WTC11 (cell line): ENCODE results near the gene SVIL. TPM values are rescaled to one million over a fixed set of nuclear protein-coding genes. Genes with fewer than 3 reads are reported as not detected.

Experiments used
- ATAC-seq: fragments of 200-7000 bp; cut with Tn5 transposase; 2 replicates; pipeline ENCODE4 v1.10.0; 2021; ENCODE audit warnings: mild to moderate bottlenecking, moderate library complexity
- CTCF ChIA-PET: fragments of 300-600 bp; sonication (Branson Sonifier 250); formaldehyde crosslinking; loops from one replicate; lab custom pipeline; 2021; ENCODE audit warnings: antibody characterized with exemption; lab: Charles Lee
- POLR2A ChIA-PET: fragments of 350-600 bp; sonication (Branson Sonifier 250); formaldehyde crosslinking; loops from one replicate; lab custom pipeline; 2021; ENCODE audit warnings: antibody characterized with exemption; lab: Charles Lee
- DNase-seq: peaks from one replicate; pipeline ENCODE4 v3.0.0; 2021; ENCODE audit warnings: low spot score
- H3K27ac Mint-ChIP-seq: 2 replicates; pipeline ENCODE4 v1.8.0; 2021; ENCODE audit warnings: mixed read lengths
- H3K27me3 Mint-ChIP-seq: 2 replicates; pipeline ENCODE4 v1.8.0; 2021; ENCODE audit warnings: low read depth, mild to moderate bottlenecking, moderate library complexity, mixed read lengths
- H3K36me3 Mint-ChIP-seq: 2 replicates; pipeline ENCODE4 v1.8.0; 2021; ENCODE audit warnings: mixed read lengths
- H3K4me1 Mint-ChIP-seq: 2 replicates; pipeline ENCODE4 v1.8.0; 2022; ENCODE audit warnings: mixed read lengths
- H3K4me3 Mint-ChIP-seq: 2 replicates; pipeline ENCODE4 v1.8.0; 2021; ENCODE audit warnings: mild to moderate bottlenecking, moderate library complexity, mixed read lengths
- H3K9me3 Mint-ChIP-seq: 2 replicates; pipeline ENCODE4 v1.8.0; 2021; ENCODE audit warnings: mixed read lengths
- CREB1 ChIP-seq: sonication (generic); formaldehyde crosslinking; IDR thresholded peaks from 2 replicates; pipeline ENCODE4 v1.8.0; 2023; ENCODE audit warnings: mild to moderate bottlenecking, missing genetic modification reagents
- ELF4 ChIP-seq: sonication (generic); formaldehyde crosslinking; IDR thresholded peaks from 2 replicates; pipeline ENCODE4 v1.8.1; 2022; ENCODE audit warnings: low read depth, mild to moderate bottlenecking, moderate library complexity, missing genetic modification reagents
- FOXP1 ChIP-seq: sonication (generic); formaldehyde crosslinking; IDR thresholded peaks from 2 replicates; pipeline ENCODE4 v1.8.0; 2022; ENCODE audit warnings: missing genetic modification reagents, mild to moderate bottlenecking, moderate library complexity, borderline replicate concordance
- HMGA2 ChIP-seq: fragments of 250-450 bp; sonication (Bioruptor Pico); IDR thresholded peaks from 2 replicates; pipeline ENCODE4 v1.4.0; 2021; ENCODE audit warnings: mild to moderate bottlenecking, moderate library complexity
- MXD4 ChIP-seq: fragments of 250-450 bp; sonication (Bioruptor Pico); IDR thresholded peaks from 2 replicates; pipeline ENCODE4 v1.8.0; 2021; ENCODE audit warnings: mild to moderate bottlenecking, moderate library complexity, borderline replicate concordance
- NFE2L1 ChIP-seq: sonication (generic); formaldehyde crosslinking; IDR thresholded peaks from 2 replicates; pipeline ENCODE4 v1.8.1; 2023; ENCODE audit warnings: missing genetic modification reagents
- NR1H2 ChIP-seq: sonication (generic); formaldehyde crosslinking; IDR thresholded peaks from 2 replicates; pipeline ENCODE4 v1.9.0; 2021; ENCODE audit warnings: mild to moderate bottlenecking, moderate library complexity, missing genetic modification reagents
- NR3C1 ChIP-seq: sonication (generic); formaldehyde crosslinking; conservative IDR thresholded peaks from 2 replicates; pipeline ENCODE4 v1.8.1; 2023; ENCODE audit warnings: low read depth, mild to moderate bottlenecking, missing genetic modification reagents
- ZNF396 ChIP-seq: fragments of 250-450 bp; sonication (Bioruptor Pico); IDR thresholded peaks from 2 replicates; pipeline ENCODE4 v1.8.0; 2021; ENCODE audit warnings: mild to moderate bottlenecking, moderate library complexity, borderline replicate concordance
- total RNA-seq: library from RNA; stranded (reverse); gene quantifications from 3 replicates; pipeline ENCODE4 v1.2.3, GENCODE V29; 2021
- TF ChIP-seq, protein P1 (sequence below): fragments of 250-450 bp; sonication (Bioruptor Pico); IDR thresholded peaks from 2 replicates; pipeline ENCODE4 v2.1.2; 2022; ENCODE audit warnings: mild to moderate bottlenecking, moderate library complexity
- TF ChIP-seq, protein P2 (sequence below): sonication (generic); formaldehyde crosslinking; IDR thresholded peaks from 2 replicates; pipeline ENCODE4 v1.8.1; 2022; ENCODE audit warnings: mild to moderate bottlenecking, moderate library complexity, missing genetic modification reagents
- TF ChIP-seq, protein P3 (sequence below): sonication (generic); formaldehyde crosslinking; conservative IDR thresholded peaks from 2 replicates; pipeline ENCODE4 v1.8.1; 2023; ENCODE audit warnings: mild to moderate bottlenecking, low read depth, missing genetic modification reagents, moderate library complexity
- TF ChIP-seq, protein P4 (sequence below): sonication (generic); formaldehyde crosslinking; IDR thresholded peaks from 2 replicates; pipeline ENCODE4 v1.8.1; 2022; ENCODE audit warnings: missing genetic modification reagents, borderline replicate concordance
- TF ChIP-seq, protein P5 (sequence below): sonication (generic); formaldehyde crosslinking; IDR thresholded peaks from 2 replicates; pipeline ENCODE4 v1.8.0; 2022; ENCODE audit warnings: mild to moderate bottlenecking, missing genetic modification reagents
- TF ChIP-seq, protein P6 (sequence below): sonication (generic); formaldehyde crosslinking; IDR thresholded peaks from 2 replicates; pipeline ENCODE4 v1.8.1; 2023; ENCODE audit warnings: mild to moderate bottlenecking, moderate library complexity, missing genetic modification reagents
- TF ChIP-seq, protein P7 (sequence below): sonication (generic); formaldehyde crosslinking; IDR thresholded peaks from 2 replicates; pipeline ENCODE4 v1.8.0; 2022; ENCODE audit warnings: mild to moderate bottlenecking, missing genetic modification reagents
- TF ChIP-seq, protein P8 (sequence below): sonication (generic); formaldehyde crosslinking; IDR thresholded peaks from 2 replicates; pipeline ENCODE4 v1.8.1; 2023; ENCODE audit warnings: mild to moderate bottlenecking, missing genetic modification reagents
- TF ChIP-seq, protein P9 (sequence below): sonication (generic); formaldehyde crosslinking; IDR thresholded peaks from 2 replicates; pipeline ENCODE4 v1.8.1; 2022; ENCODE audit warnings: mild to moderate bottlenecking, missing genetic modification reagents, moderate library complexity, borderline replicate concordance

SVIL gene
- total RNA-seq, 1 experiment from 2014 or later: 27.1 TPM

DNA sequence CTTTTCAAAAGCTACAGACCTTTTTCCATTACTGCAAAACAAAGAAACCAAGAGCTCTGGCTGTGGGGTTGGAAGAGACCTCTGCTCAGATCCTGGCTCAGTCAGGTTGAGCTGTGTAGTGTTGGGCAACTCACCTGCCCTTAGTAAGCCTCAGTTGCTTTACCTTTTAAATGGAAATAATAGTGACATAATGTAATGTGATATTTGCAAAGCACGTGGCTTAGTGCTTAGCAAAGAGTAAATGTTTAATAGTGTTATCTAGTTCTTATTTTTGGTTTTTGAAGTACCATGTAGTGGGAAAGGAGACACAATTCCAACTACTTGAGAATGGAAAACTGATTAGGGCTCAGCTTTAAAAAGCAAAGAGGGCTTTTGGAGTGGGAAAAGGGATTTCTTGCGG, 100.2 kb downstream of the SVIL start (continued):
- TF ChIP-seq, protein P1, sequence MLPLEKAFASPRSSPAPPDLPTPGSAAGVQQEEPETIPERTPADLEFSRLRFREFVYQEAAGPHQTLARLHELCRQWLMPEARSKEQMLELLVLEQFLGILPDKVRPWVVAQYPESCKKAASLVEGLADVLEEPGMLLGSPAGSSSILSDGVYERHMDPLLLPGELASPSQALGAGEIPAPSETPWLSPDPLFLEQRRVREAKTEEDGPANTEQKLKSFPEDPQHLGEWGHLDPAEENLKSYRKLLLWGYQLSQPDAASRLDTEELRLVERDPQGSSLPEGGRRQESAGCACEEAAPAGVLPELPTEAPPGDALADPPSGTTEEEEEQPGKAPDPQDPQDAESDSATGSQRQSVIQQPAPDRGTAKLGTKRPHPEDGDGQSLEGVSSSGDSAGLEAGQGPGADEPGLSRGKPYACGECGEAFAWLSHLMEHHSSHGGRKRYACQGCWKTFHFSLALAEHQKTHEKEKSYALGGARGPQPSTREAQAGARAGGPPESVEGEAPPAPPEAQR: no peak

DNA sequence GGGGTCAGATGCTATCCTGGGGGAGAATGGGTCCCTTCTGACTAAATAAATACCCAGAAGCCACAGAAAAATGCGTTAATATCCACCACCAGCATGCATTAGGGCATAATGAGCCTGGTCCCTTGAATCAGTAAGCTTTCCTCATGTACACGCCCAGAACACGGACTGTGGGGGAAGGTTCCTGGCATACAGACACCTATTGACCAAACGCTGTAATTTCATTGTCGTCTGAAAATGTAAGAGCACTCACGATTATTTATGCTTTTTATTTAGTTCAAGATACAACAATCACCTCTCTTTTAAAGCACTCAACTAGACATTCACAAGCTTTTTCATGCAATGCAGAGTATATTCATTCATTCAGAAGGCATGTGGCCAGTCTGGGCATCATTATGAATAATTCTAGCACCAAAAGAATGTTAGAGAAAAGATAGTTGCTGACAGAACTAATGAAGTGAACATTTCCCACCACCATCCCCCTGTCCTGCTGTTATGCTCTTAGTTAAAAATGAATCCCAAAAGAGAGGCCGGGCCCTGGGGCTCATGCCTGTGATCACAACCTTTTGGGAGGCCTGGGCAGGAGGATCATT, 101.0 kb downstream of the SVIL start:
- POLR2A ChIA-PET: no interaction called here
- no peak for DNase-seq
- Mint-ChIP-seq H3K9me3 (no peaks in the 10 kb centered on the region), H3K36me3 (peaks cover 13% of the 10 kb centered on the region), H3K4me1 (peaks cover 38% of the 10 kb centered on the region), H3K27me3 (no peaks in the 10 kb centered on the region), H3K4me3 (no peak overlapping the region), H3K27ac (no peak overlapping the region)
- ATAC-seq: no peak
- CTCF ChIA-PET: interaction anchor here (1.7 to 4.0 kb wide), 9 partner anchors 10 to 200 kb away, joined by 4 to 33 read pairs (median 15); no protein-coding TSS in a partner anchor
- TF ChIP-seq, protein P2, sequence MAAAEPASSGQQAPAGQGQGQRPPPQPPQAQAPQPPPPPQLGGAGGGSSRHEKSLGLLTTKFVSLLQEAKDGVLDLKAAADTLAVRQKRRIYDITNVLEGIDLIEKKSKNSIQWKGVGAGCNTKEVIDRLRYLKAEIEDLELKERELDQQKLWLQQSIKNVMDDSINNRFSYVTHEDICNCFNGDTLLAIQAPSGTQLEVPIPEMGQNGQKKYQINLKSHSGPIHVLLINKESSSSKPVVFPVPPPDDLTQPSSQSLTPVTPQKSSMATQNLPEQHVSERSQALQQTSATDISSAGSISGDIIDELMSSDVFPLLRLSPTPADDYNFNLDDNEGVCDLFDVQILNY (CRISPR knock-in tag): no peak
- TF ChIP-seq, protein P3, sequence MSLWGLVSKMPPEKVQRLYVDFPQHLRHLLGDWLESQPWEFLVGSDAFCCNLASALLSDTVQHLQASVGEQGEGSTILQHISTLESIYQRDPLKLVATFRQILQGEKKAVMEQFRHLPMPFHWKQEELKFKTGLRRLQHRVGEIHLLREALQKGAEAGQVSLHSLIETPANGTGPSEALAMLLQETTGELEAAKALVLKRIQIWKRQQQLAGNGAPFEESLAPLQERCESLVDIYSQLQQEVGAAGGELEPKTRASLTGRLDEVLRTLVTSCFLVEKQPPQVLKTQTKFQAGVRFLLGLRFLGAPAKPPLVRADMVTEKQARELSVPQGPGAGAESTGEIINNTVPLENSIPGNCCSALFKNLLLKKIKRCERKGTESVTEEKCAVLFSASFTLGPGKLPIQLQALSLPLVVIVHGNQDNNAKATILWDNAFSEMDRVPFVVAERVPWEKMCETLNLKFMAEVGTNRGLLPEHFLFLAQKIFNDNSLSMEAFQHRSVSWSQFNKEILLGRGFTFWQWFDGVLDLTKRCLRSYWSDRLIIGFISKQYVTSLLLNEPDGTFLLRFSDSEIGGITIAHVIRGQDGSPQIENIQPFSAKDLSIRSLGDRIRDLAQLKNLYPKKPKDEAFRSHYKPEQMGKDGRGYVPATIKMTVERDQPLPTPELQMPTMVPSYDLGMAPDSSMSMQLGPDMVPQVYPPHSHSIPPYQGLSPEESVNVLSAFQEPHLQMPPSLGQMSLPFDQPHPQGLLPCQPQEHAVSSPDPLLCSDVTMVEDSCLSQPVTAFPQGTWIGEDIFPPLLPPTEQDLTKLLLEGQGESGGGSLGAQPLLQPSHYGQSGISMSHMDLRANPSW (CRISPR knock-in tag): no peak
- TF ChIP-seq ELF4 (CRISPR knock-in tag) (no peak), CREB1 (CRISPR knock-in tag) (no peak), HMGA2 (CRISPR knock-in tag) (no peak), ZNF396 (no peak), NR1H2 (CRISPR knock-in tag) (no peak), MXD4 (CRISPR knock-in tag) (no peak), FOXP1 (CRISPR knock-in tag) (no peak), NR3C1 (CRISPR knock-in tag) (no peak), NFE2L1 (CRISPR knock-in tag) (no peak)
- TF ChIP-seq, protein P4, sequence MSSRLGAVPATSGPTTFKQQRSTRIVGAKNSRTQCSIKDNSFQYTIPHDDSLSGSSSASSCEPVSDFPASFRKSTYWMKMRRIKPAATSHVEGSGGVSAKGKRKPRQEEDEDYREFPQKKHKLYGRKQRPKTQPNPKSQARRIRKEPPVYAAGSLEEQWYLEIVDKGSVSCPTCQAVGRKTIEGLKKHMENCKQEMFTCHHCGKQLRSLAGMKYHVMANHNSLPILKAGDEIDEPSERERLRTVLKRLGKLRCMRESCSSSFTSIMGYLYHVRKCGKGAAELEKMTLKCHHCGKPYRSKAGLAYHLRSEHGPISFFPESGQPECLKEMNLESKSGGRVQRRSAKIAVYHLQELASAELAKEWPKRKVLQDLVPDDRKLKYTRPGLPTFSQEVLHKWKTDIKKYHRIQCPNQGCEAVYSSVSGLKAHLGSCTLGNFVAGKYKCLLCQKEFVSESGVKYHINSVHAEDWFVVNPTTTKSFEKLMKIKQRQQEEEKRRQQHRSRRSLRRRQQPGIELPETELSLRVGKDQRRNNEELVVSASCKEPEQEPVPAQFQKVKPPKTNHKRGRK (CRISPR knock-in tag): no peak
- TF ChIP-seq, protein P5, sequence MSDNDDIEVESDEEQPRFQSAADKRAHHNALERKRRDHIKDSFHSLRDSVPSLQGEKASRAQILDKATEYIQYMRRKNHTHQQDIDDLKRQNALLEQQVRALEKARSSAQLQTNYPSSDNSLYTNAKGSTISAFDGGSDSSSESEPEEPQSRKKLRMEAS (CRISPR knock-in tag): no peak
- TF ChIP-seq, protein P6, sequence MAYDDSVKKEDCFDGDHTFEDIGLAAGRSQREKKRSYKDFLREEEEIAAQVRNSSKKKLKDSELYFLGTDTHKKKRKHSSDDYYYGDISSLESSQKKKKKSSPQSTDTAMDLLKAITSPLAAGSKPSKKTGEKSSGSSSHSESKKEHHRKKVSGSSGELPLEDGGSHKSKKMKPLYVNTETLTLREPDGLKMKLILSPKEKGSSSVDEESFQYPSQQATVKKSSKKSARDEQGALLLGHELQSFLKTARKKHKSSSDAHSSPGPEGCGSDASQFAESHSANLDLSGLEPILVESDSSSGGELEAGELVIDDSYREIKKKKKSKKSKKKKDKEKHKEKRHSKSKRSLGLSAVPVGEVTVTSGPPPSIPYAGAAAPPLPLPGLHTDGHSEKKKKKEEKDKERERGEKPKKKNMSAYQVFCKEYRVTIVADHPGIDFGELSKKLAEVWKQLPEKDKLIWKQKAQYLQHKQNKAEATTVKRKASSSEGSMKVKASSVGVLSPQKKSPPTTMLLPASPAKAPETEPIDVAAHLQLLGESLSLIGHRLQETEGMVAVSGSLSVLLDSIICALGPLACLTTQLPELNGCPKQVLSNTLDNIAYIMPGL (CRISPR knock-in tag): no peak
- TF ChIP-seq, protein P7, sequence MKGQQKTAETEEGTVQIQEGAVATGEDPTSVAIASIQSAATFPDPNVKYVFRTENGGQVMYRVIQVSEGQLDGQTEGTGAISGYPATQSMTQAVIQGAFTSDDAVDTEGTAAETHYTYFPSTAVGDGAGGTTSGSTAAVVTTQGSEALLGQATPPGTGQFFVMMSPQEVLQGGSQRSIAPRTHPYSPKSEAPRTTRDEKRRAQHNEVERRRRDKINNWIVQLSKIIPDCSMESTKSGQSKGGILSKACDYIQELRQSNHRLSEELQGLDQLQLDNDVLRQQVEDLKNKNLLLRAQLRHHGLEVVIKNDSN (CRISPR knock-in tag): no peak
- TF ChIP-seq, protein P8, sequence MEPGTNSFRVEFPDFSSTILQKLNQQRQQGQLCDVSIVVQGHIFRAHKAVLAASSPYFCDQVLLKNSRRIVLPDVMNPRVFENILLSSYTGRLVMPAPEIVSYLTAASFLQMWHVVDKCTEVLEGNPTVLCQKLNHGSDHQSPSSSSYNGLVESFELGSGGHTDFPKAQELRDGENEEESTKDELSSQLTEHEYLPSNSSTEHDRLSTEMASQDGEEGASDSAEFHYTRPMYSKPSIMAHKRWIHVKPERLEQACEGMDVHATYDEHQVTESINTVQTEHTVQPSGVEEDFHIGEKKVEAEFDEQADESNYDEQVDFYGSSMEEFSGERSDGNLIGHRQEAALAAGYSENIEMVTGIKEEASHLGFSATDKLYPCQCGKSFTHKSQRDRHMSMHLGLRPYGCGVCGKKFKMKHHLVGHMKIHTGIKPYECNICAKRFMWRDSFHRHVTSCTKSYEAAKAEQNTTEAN: no peak
- TF ChIP-seq, protein P9, sequence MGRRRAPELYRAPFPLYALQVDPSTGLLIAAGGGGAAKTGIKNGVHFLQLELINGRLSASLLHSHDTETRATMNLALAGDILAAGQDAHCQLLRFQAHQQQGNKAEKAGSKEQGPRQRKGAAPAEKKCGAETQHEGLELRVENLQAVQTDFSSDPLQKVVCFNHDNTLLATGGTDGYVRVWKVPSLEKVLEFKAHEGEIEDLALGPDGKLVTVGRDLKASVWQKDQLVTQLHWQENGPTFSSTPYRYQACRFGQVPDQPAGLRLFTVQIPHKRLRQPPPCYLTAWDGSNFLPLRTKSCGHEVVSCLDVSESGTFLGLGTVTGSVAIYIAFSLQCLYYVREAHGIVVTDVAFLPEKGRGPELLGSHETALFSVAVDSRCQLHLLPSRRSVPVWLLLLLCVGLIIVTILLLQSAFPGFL (CRISPR knock-in tag): no peak
